Measurements from ENCODE around the gene COA1. TPM values are rescaled to one million over a fixed set of nuclear protein-coding genes. Genes with fewer than 3 reads are reported as not detected.

Gene COA1
- total RNA-seq, 1 experiment from 2014 or later: 151 TPM

DNA sequence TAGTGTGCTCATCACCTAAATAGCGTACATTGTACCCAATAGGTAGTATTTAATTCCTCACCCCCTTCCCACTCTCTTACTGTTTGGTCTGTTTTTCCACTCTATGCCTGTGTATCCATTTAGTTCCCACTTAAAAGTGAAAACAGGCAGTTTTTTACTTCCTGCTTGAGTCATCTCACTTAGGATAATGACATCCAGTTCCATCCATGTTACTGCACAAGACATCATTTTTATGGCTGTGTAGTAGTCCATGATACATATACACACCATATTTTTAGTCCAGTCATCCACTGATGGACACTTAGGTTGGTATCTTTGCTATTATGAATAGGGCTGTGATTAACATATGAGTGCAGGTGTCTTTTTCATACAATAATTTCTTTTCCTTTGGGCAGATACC lies 136.3 kb downstream of the COA1 start:
- Histone ChIP-seq H3K36me3 (ENCODE audit: low read depth) (peaks cover 40% of the 10 kb centered on the region), H3K79me2 (ENCODE audit: low read depth) (peaks cover 93% of the 10 kb centered on the region), H3K9me3 (ENCODE audit: insufficient read depth, low read depth) (no peaks in the 10 kb centered on the region), H3K27ac (no peak overlapping the region), H3F3A (ENCODE audit: insufficient read depth, low read depth) (peaks cover 13% of the 10 kb centered on the region; the same call in 1 of the 2 replicates), H2AFZ (no peak overlapping the region), H3K4me3 (no peak overlapping the region), H4K20me1 (ENCODE audit: insufficient read depth) (peaks cover 43% of the 10 kb centered on the region), H3K27me3 (ENCODE audit: insufficient read depth, low read depth) (no peaks in the 10 kb centered on the region), H3K4me1 (replicated peaks; ENCODE audit: insufficient read depth) (peaks cover 41% of the 10 kb centered on the region), H3K9me2 (ENCODE audit: insufficient read depth) (no peaks in the 10 kb centered on the region), H3K4me2 (no peak overlapping the region)
- CTCF ChIA-PET: no interaction called here
- no peak for DNase-seq
- BruUV-seq (replicated peaks): no TSS peak
- POLR2A ChIA-PET (ENCODE audit: unreplicated experiment): no interaction called here
- TF ChIP-seq, protein P1, sequence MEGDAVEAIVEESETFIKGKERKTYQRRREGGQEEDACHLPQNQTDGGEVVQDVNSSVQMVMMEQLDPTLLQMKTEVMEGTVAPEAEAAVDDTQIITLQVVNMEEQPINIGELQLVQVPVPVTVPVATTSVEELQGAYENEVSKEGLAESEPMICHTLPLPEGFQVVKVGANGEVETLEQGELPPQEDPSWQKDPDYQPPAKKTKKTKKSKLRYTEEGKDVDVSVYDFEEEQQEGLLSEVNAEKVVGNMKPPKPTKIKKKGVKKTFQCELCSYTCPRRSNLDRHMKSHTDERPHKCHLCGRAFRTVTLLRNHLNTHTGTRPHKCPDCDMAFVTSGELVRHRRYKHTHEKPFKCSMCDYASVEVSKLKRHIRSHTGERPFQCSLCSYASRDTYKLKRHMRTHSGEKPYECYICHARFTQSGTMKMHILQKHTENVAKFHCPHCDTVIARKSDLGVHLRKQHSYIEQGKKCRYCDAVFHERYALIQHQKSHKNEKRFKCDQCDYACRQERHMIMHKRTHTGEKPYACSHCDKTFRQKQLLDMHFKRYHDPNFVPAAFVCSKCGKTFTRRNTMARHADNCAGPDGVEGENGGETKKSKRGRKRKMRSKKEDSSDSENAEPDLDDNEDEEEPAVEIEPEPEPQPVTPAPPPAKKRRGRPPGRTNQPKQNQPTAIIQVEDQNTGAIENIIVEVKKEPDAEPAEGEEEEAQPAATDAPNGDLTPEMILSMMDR (conservative IDR thresholded peaks at IDR 0.05): no peak
- TF ChIP-seq EZH2 (IDR thresholded peaks at IDR 0.05; ENCODE audit: low read depth): no peak
- intact Hi-C loops (cut with micrococcal nuclease; ENCODE audit: unreplicated experiment): no loop called here

DNA sequence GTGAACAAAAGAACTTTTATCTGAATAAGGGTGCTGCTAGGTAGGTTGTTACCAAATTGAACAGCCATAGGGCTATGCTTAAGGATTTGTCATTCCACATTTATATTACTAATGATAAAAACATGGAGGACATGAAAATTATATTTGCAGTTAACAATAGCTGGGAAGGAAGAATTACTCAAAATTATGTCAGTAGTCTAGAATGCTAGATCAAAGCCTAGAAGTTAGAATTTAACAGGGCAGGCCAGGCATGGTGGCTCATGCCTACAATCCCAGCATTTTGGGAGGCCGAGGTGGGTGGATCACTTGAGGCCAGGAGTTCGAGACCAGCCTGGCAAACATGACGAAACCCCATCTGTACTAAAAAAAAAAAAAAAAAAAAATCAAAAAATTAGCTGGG lies 137.0 kb downstream of the COA1 start:
- Histone ChIP-seq H3K4me2 (no peak overlapping the region), H3K27me3 (ENCODE audit: insufficient read depth, low read depth) (no peaks in the 10 kb centered on the region), H3K4me1 (replicated peaks; ENCODE audit: insufficient read depth) (peaks cover 48% of the 10 kb centered on the region), H3F3A (ENCODE audit: insufficient read depth, low read depth) (peaks cover 13% of the 10 kb centered on the region; the same call in 1 of the 2 replicates), H3K36me3 (ENCODE audit: low read depth) (peaks cover 33% of the 10 kb centered on the region), H4K20me1 (ENCODE audit: insufficient read depth) (peaks cover 43% of the 10 kb centered on the region), H3K9me3 (ENCODE audit: insufficient read depth, low read depth) (no peaks in the 10 kb centered on the region), H3K79me2 (ENCODE audit: low read depth) (peaks cover 95% of the 10 kb centered on the region), H2AFZ (no peak overlapping the region), H3K27ac (peak overlapping the region; percentile 25; the same call in 1 of the 2 replicates), H3K4me3 (no peak overlapping the region), H3K9me2 (ENCODE audit: insufficient read depth) (no peaks in the 10 kb centered on the region)
- intact Hi-C loops (cut with micrococcal nuclease; ENCODE audit: unreplicated experiment): no loop called here
- no peak for DNase-seq
- no TSS peak for BruUV-seq (replicated peaks)
- CTCF ChIA-PET: no interaction called here
- POLR2A ChIA-PET (ENCODE audit: unreplicated experiment): interaction anchor here (0.7 kb wide), 1 partner anchor 12 kb away, joined by 5 read pairs; no protein-coding TSS in a partner anchor
- TF ChIP-seq EZH2 (IDR thresholded peaks at IDR 0.05; ENCODE audit: low read depth): no peak
- TF ChIP-seq, protein P1 (conservative IDR thresholded peaks at IDR 0.05): no peak

DNA sequence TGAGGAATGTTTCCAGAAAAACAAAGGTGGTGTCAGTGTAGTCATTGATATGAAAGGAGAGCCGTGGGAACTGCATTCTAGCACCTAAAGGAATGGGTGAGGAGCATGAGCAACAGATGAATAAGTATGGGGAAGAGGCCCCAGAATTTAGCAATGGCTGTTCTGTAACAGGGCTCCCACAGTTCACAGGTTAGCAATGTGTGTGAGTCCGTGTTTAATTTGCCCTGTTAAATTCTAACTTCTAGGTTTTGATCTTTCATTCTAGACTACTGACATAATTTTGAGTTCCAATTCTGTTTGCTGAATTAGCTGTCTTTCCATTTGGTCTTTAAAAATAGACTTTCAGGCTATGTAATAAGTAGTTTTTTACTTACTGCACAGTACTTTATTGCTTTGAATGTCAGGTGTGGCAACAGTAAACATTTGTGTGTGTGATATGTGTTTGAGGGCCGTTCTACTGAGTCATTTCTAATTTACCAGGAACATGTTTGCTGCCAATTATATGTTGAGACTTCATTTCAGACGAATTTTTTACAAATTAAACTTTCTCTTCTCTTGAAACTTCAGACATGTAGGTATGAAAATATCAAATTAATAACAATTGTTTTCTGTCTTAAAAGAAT lies 137.7 kb downstream of the COA1 start:
- Histone ChIP-seq H3K79me2 (ENCODE audit: low read depth) (peaks cover 98% of the 10 kb centered on the region), H2AFZ (no peak overlapping the region), H4K20me1 (ENCODE audit: insufficient read depth) (peaks cover 43% of the 10 kb centered on the region), H3K4me1 (replicated peaks; ENCODE audit: insufficient read depth) (peaks cover 53% of the 10 kb centered on the region), H3K9me2 (ENCODE audit: insufficient read depth) (no peaks in the 10 kb centered on the region), H3F3A (ENCODE audit: insufficient read depth, low read depth) (peaks cover 17% of the 10 kb centered on the region; the same call in 1 of the 2 replicates), H3K27me3 (ENCODE audit: insufficient read depth, low read depth) (no peaks in the 10 kb centered on the region), H3K27ac (peak overlapping the region; percentile 25; the same call in 1 of the 2 replicates), H3K4me2 (0 out of 2 replicates have a peak overlapping the region, but pooled peaks have one; percentile 3), H3K4me3 (no peak overlapping the region), H3K36me3 (ENCODE audit: low read depth) (peaks cover 28% of the 10 kb centered on the region), H3K9me3 (ENCODE audit: insufficient read depth, low read depth) (no peaks in the 10 kb centered on the region)
- DNase-seq: peak in 1 of 2 experiments; percentile 69
- intact Hi-C loops (cut with micrococcal nuclease; ENCODE audit: unreplicated experiment): no loop called here
- POLR2A ChIA-PET (ENCODE audit: unreplicated experiment): no interaction called here
- TF ChIP-seq, protein P1 (conservative IDR thresholded peaks at IDR 0.05): no peak
- TF ChIP-seq EZH2 (IDR thresholded peaks at IDR 0.05; ENCODE audit: low read depth): no peak
- BruUV-seq (replicated peaks): no TSS peak
- CTCF ChIA-PET: interaction anchor here (0.6 kb wide), 1 partner anchor 13 kb away, joined by 4 read pairs; no protein-coding TSS in a partner anchor
